Measurements from ENCODE around the gene CDIPT. TPM values are rescaled to one million over a fixed set of nuclear protein-coding genes. Genes with fewer than 3 reads are reported as not detected.
A peak's percentile ranks its signal among the peaks of the same experiment; 100 is the strongest.

CDIPT gene
- total RNA-seq, 3 donors from 2014 or later (not counting 1 experiment from before 2014, with no cell fraction given): 42.3 to 66.9 (median 53.0) TPM

- no peak overlapping the region for H3K27ac ChIP-seq (ENCODE audit: low read length)
- H3K27ac Mint-ChIP-seq: peak overlapping the region; percentile 94 to 98
- ATAC-seq (no peak), DNase-seq (peak in 1 of 2 donors; percentile 40)
- H3K9me3 Mint-ChIP-seq: no peaks in the 10 kb centered on the region
- peaks cover 57 to 81% of the 10 kb centered on the region in 2 donors for H3K4me1 Mint-ChIP-seq
- H3K36me3 Mint-ChIP-seq: peaks cover 5% of the 10 kb centered on the region
- WGBS (ENCODE audit: insufficient coverage): 12% methylated on average over 33 of the region's 39 CpGs
- peak overlapping the region; percentile 79 for H3K4me3 ChIP-seq (ENCODE audit: low read length)
- peaks cover 63% of the 10 kb centered on the region for H3K4me1 ChIP-seq (ENCODE audit: control insufficient read depth, insufficient read depth, low read length)
- intact Hi-C loops (cut with micrococcal nuclease): loop anchor here (5.0 kb wide), 1 partner anchor 47 kb away; the partner anchor contains the start of gene CDIPT
- H3K36me3 ChIP-seq (ENCODE audit: control insufficient read depth, insufficient read depth, low read length): peaks cover 15% of the 10 kb centered on the region
- H3K27me3 Mint-ChIP-seq (ENCODE audit: low read depth in 2 of 2): peaks cover 0 to 2% of the 10 kb centered on the region in 2 donors
- no peaks in the 10 kb centered on the region for H3K27me3 ChIP-seq (ENCODE audit: control insufficient read depth, insufficient read depth, low read length)
- no peak for TF ChIP-seq CTCF (IDR thresholded peaks at IDR 0.05)
- peak overlapping the region; percentile 99 for H3K4me3 Mint-ChIP-seq
- no peaks in the 10 kb centered on the region for H3K9me3 ChIP-seq (ENCODE audit: control insufficient read depth, insufficient read depth, low read length)
Measured at GRCh38 chr16:29815032-29815721, 47.8 kb downstream of the CDIPT start.

GRCh38 chr16:29814592-29814991, 48.4 kb downstream of the CDIPT start:
- intact Hi-C loops (cut with micrococcal nuclease): no loop called here
- peaks cover 51 to 77% of the 10 kb centered on the region in 2 donors for H3K4me1 Mint-ChIP-seq

GRCh38 chr16:29813644-29814562, 49.1 kb downstream of the CDIPT start:
- WGBS (ENCODE audit: insufficient coverage): 93% methylated on average over 23 of the region's 24 CpGs
- H3K27ac Mint-ChIP-seq: no peak overlapping the region
- peak in 1 of 2 donors; percentile 21 for DNase-seq

More at GRCh38 chr16:29814592-29814991, 48.4 kb downstream of the CDIPT start:
- WGBS (ENCODE audit: insufficient coverage): 97% methylated on average over 4 of the region's 5 CpGs
- no peaks in the 10 kb centered on the region for H3K27me3 ChIP-seq (ENCODE audit: control insufficient read depth, insufficient read depth, low read length)
- no peaks in the 10 kb centered on the region for H3K9me3 ChIP-seq (ENCODE audit: control insufficient read depth, insufficient read depth, low read length)
- H3K27ac Mint-ChIP-seq: peak overlapping the region; percentile 94 to 98
- no peak for ATAC-seq
- DNase-seq: no peak
- peaks cover 63% of the 10 kb centered on the region for H3K4me1 ChIP-seq (ENCODE audit: control insufficient read depth, insufficient read depth, low read length)
- H3K9me3 Mint-ChIP-seq: no peaks in the 10 kb centered on the region
- peaks cover 0 to 2% of the 10 kb centered on the region in 2 donors for H3K27me3 Mint-ChIP-seq (ENCODE audit: low read depth in 2 of 2)
- no peak for TF ChIP-seq CTCF (IDR thresholded peaks at IDR 0.05)
- H3K4me3 Mint-ChIP-seq: peak overlapping the region; percentile 99
- H3K36me3 Mint-ChIP-seq: peaks cover 5% of the 10 kb centered on the region
- H3K4me3 ChIP-seq (ENCODE audit: low read length): no peak overlapping the region
- H3K27ac ChIP-seq (ENCODE audit: low read length): no peak overlapping the region
- peaks cover 19% of the 10 kb centered on the region for H3K36me3 ChIP-seq (ENCODE audit: control insufficient read depth, insufficient read depth, low read length)

More at GRCh38 chr16:29813644-29814562, 49.1 kb downstream of the CDIPT start:
- H3K9me3 Mint-ChIP-seq: no peaks in the 10 kb centered on the region
- Histone ChIP-seq H3K4me3 (ENCODE audit: low read length) (no peak overlapping the region), H3K9me3 (ENCODE audit: control insufficient read depth, insufficient read depth, low read length) (no peaks in the 10 kb centered on the region), H3K27ac (ENCODE audit: low read length) (no peak overlapping the region), H3K36me3 (ENCODE audit: control insufficient read depth, insufficient read depth, low read length) (peaks cover 21% of the 10 kb centered on the region), H3K27me3 (ENCODE audit: control insufficient read depth, insufficient read depth, low read length) (no peaks in the 10 kb centered on the region), H3K4me1 (ENCODE audit: control insufficient read depth, insufficient read depth, low read length) (peaks cover 64% of the 10 kb centered on the region)
- H3K36me3 Mint-ChIP-seq: peaks cover 5% of the 10 kb centered on the region
- H3K4me3 Mint-ChIP-seq: peak overlapping the region; percentile 31
- intact Hi-C loops (cut with micrococcal nuclease): no loop called here
- ATAC-seq: no peak
- peaks cover 50 to 72% of the 10 kb centered on the region in 2 donors for H3K4me1 Mint-ChIP-seq
- peaks cover 0 to 2% of the 10 kb centered on the region in 2 donors for H3K27me3 Mint-ChIP-seq (ENCODE audit: low read depth in 2 of 2)
- TF ChIP-seq CTCF (IDR thresholded peaks at IDR 0.05): no peak

Measured in natural killer cell (primary cell).